Endothelial cell of umbilical vein (primary cell): ENCODE measurements around the gene EZR.

Experiments
- CTCF ChIP-seq, 2 donors: IDR thresholded peaks; 1 replicate in 1 of 2; 2 replicates in 1 of 2; pipeline ENCODE4 v1.5.1; 2011; ENCODE audit warnings: low read length in 2 of 2, mild to moderate bottlenecking in 2 of 2, moderate library complexity in 2 of 2, control low read depth in 1 of 2, inconsistent platforms in 1 of 2, low read depth in 1 of 2; ENCODE audit not compliant: insufficient read depth in 1 of 2; ENCODE audit errors: extremely low read depth in 1 of 2
- POLR2AphosphoS5 ChIP-seq: IDR thresholded peaks from 2 replicates; pipeline ENCODE4 v1.6.1; 2012; ENCODE audit warnings: low read depth, mild to moderate bottlenecking, control low read depth, low read length, moderate library complexity; ENCODE audit not compliant: insufficient read depth

GRCh38 chr6:158737710-158738615 is 81.2 kb downstream of the EZR start:
- TF ChIP-seq CTCF (IDR thresholded peaks at IDR 0.05; ENCODE audit: extremely low read depth in 1 of 2, insufficient read depth in 1 of 2, low read depth in 1 of 2, low read length in 2 of 2) (no peak), POLR2AphosphoS5 (no peak)
